ENCODE data around the gene EMC6.

DNA sequence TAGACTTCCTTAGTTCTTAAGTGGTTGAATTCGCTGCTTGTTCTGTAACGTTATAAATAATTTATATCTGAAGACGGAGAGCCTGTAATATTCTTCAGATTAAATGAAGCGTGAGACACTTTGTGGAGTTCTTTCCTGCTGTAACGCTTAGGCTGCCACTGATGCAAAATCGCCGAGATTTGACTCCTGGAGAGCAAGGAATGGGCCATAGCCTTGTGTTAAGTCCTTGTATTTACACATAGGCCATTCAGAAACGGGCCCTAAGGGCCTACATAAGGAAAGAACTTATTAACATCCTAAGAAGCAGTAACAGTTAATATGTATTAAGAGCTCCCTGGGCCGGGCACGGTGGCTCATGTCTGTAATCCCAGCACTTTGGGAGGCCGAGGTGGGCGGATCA, 936 bp downstream of the EMC6 start:
- TF ChIP-seq, protein P1, sequence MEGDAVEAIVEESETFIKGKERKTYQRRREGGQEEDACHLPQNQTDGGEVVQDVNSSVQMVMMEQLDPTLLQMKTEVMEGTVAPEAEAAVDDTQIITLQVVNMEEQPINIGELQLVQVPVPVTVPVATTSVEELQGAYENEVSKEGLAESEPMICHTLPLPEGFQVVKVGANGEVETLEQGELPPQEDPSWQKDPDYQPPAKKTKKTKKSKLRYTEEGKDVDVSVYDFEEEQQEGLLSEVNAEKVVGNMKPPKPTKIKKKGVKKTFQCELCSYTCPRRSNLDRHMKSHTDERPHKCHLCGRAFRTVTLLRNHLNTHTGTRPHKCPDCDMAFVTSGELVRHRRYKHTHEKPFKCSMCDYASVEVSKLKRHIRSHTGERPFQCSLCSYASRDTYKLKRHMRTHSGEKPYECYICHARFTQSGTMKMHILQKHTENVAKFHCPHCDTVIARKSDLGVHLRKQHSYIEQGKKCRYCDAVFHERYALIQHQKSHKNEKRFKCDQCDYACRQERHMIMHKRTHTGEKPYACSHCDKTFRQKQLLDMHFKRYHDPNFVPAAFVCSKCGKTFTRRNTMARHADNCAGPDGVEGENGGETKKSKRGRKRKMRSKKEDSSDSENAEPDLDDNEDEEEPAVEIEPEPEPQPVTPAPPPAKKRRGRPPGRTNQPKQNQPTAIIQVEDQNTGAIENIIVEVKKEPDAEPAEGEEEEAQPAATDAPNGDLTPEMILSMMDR (IDR thresholded peaks at IDR 0.05; ENCODE audit: low read length): no peak
- TF ChIP-seq EZH2 (IDR thresholded peaks at IDR 0.05; ENCODE audit: borderline replicate concordance, low read length): no peak

Measured in OCI-LY1 (cell line).